ENCODE results near the gene RAB3C. TPM values are rescaled to one million over a fixed set of nuclear protein-coding genes. Genes with fewer than 3 reads are reported as not detected.
A peak's percentile ranks its signal among the peaks of the same experiment; 100 is the strongest.

RAB3C gene
- total RNA-seq, 1 donor from 2014 or later = under 0.01 TPM

- peak; percentile 22 to 51 for DNase-seq (ENCODE audit: low read depth in 2 of 2)
These were observed 288.9 kb downstream of the RAB3C start for GRCh38 chr5:58871648-58872242.

GRCh38 chr5:58872670-58873273, 289.9 kb downstream of the RAB3C start:
- no peak for DNase-seq (ENCODE audit: low read depth in 2 of 2)

GRCh38 chr5:58875599-58875998, 292.7 kb downstream of the RAB3C start:
- DNase-seq (ENCODE audit: low read depth in 2 of 2) = no peak

GRCh38 chr5:58885260-58885659, 302.4 kb downstream of the RAB3C start:
- DNase-seq (ENCODE audit: low read depth in 2 of 2) = no peak

- DNase-seq (ENCODE audit: low read depth in 2 of 2) = peak; percentile 9 to 50
These were observed 303.7 kb downstream of the RAB3C start for GRCh38 chr5:58886315-58887207.

- no peak for DNase-seq (ENCODE audit: low read depth in 2 of 2)
These were observed 304.4 kb downstream of the RAB3C start for GRCh38 chr5:58887311-58887710.

GRCh38 chr5:58887721-58888409, 305.0 kb downstream of the RAB3C start:
- DNase-seq (ENCODE audit: low read depth in 2 of 2) = peak in 1 of 2 donors; percentile 17

- no peak for DNase-seq (ENCODE audit: low read depth in 2 of 2)
These were observed 307.4 kb downstream of the RAB3C start for GRCh38 chr5:58890265-58890664.

- no peak for DNase-seq (ENCODE audit: low read depth in 2 of 2)
These were observed 307.8 kb downstream of the RAB3C start for GRCh38 chr5:58890701-58891085.

GRCh38 chr5:58891086-58891970, 308.5 kb downstream of the RAB3C start:
- peak; percentile 49 to 64 for DNase-seq (ENCODE audit: low read depth in 2 of 2)

- DNase-seq (ENCODE audit: low read depth in 2 of 2) = no peak
These were observed 309.1 kb downstream of the RAB3C start for GRCh38 chr5:58891971-58892343.

- no peak for DNase-seq (ENCODE audit: low read depth in 2 of 2)
These were observed 310.7 kb downstream of the RAB3C start for GRCh38 chr5:58893551-58893950.

GRCh38 chr5:58898006-58898405, 315.1 kb downstream of the RAB3C start:
- DNase-seq (ENCODE audit: low read depth in 2 of 2) = no peak

GRCh38 chr5:58898538-58898937, 315.7 kb downstream of the RAB3C start:
- DNase-seq (ENCODE audit: low read depth in 2 of 2) = no peak

- DNase-seq (ENCODE audit: low read depth in 2 of 2) = no peak
These were observed 318.4 kb downstream of the RAB3C start for GRCh38 chr5:58901271-58901670.

GRCh38 chr5:58902305-58902704, 319.4 kb downstream of the RAB3C start:
- DNase-seq (ENCODE audit: low read depth in 2 of 2) = no peak

GRCh38 chr5:58902765-58903164, 319.9 kb downstream of the RAB3C start:
- peak in 1 of 2 donors; percentile 32 for DNase-seq (ENCODE audit: low read depth in 2 of 2)

GRCh38 chr5:58904737-58905136, 321.9 kb downstream of the RAB3C start:
- DNase-seq (ENCODE audit: low read depth in 2 of 2) = no peak

GRCh38 chr5:58905944-58906343, 323.1 kb downstream of the RAB3C start:
- DNase-seq (ENCODE audit: low read depth in 2 of 2) = no peak

Measured in dermis microvascular lymphatic vessel endothelial cell (primary cell).